Fibroblast of skin of back (primary cell): ENCODE data around the gene ANKRD66. TPM values are rescaled to one million over a fixed set of nuclear protein-coding genes. Genes with fewer than 3 reads are reported as not detected.
"Not testable (repeated sequence)": the region's sequence is repeated elsewhere in the genome, so short reads cannot be mapped to it uniquely, and the experiment has no call there.

Source experiments
- DNase-seq: peaks from one replicate; pipeline ENCODE4 v3.0.0-alpha.2; 2013
- polyA plus RNA-seq, 2 experiments: library from polyadenylated mRNA; unstranded; fragments of 120-200 nt; gene quantifications; one replicate each; pipeline ENCODE4 v1.2.1, GENCODE V29; 2013; ENCODE audit not compliant: insufficient read length in 2 of 2

Gene ANKRD66
- polyA plus RNA-seq (2013, experiment 1 of 2; ENCODE audit: insufficient read length) = not detected
- not detected for polyA plus RNA-seq (2013, experiment 2 of 2; ENCODE audit: insufficient read length)

- DNase-seq = no peak
Measured at GRCh38 chr6:46746696-46747095, at the start of gene ANKRD66. ANKRD66 (plus strand) TSS chr6:46746933; CDS start chr6:46751949, 5,016 bp downstream.

GRCh38 chr6:46699970-46700369 lies 46.8 kb upstream of the ANKRD66 start:
- no peak for DNase-seq

GRCh38 chr6:46704562-46704961 lies 42.2 kb upstream of the ANKRD66 start:
- DNase-seq = peak; percentile 2

GRCh38 chr6:46706464-46706863 lies 40.3 kb upstream of the ANKRD66 start:
- DNase-seq = no peak

GRCh38 chr6:46711491-46711890 lies 35.2 kb upstream of the ANKRD66 start:
- no peak for DNase-seq

- DNase-seq = no peak
Measured at GRCh38 chr6:46715141-46715540, 31.6 kb upstream of the ANKRD66 start.

- no peak for DNase-seq
Measured at GRCh38 chr6:46719099-46719498, 27.6 kb upstream of the ANKRD66 start.

GRCh38 chr6:46720401-46720800 lies 26.3 kb upstream of the ANKRD66 start:
- DNase-seq = no peak

- no peak for DNase-seq
Measured at GRCh38 chr6:46729787-46730326, 16.9 kb upstream of the ANKRD66 start.

- DNase-seq = no peak
Measured at GRCh38 chr6:46730921-46731461, 15.7 kb upstream of the ANKRD66 start.

- DNase-seq = no peak
Measured at GRCh38 chr6:46733341-46733801, 13.4 kb upstream of the ANKRD66 start.

GRCh38 chr6:46734867-46735719 lies 11.6 kb upstream of the ANKRD66 start, which contains the start of gene PLA2G7:
PLA2G7 (minus strand) TSS chr6:46735375; CDS start chr6:46722891, 12,484 bp downstream.
- peak; percentile 12 for DNase-seq

GRCh38 chr6:46735720-46736031 lies 11.1 kb upstream of the ANKRD66 start:
- DNase-seq = no peak

GRCh38 chr6:46736906-46737305 lies 9.8 kb upstream of the ANKRD66 start:
- DNase-seq = no peak

- DNase-seq = no peak
Measured at GRCh38 chr6:46741482-46741881, 5.3 kb upstream of the ANKRD66 start.

GRCh38 chr6:46741910-46742309 lies 4.8 kb upstream of the ANKRD66 start:
- DNase-seq = no peak

GRCh38 chr6:46743425-46744158 lies 3.1 kb upstream of the ANKRD66 start:
- no peak for DNase-seq

GRCh38 chr6:46744159-46744725 lies 2.5 kb upstream of the ANKRD66 start:
- DNase-seq = not testable (repeated sequence)

- DNase-seq = no peak
Measured at GRCh38 chr6:46745973-46746372, 760 bp upstream of the ANKRD66 start.

- no peak for DNase-seq
Measured at GRCh38 chr6:46748940-46749503, 2.3 kb downstream of the ANKRD66 start.

- DNase-seq = no peak
Measured at GRCh38 chr6:46749731-46750130, 3.0 kb downstream of the ANKRD66 start.

GRCh38 chr6:46751658-46752057 lies 4.9 kb downstream of the ANKRD66 start:
- DNase-seq = no peak
